Neuronal stem cell (in vitro differentiated cells): ENCODE results near the gene FARP1.

Experiments
- DNase-seq: peaks from one replicate; pipeline ENCODE4 v3.0.0-alpha.2; 2013; ENCODE audit warnings: low spot score
- H2AFZ ChIP-seq: one replicate; pipeline ENCODE4 v1.6.1; 2013; ENCODE audit warnings: mild to moderate bottlenecking, low read length, inconsistent platforms
- H2AK5ac ChIP-seq: 2 replicates; pipeline ENCODE4 v1.6.1; 2013; ENCODE audit warnings: low read depth, mild to moderate bottlenecking, inconsistent platforms, low read length, moderate library complexity, mixed read lengths
- H2BK120ac ChIP-seq: 2 replicates; pipeline ENCODE4 v1.6.1; 2013; ENCODE audit warnings: low read depth, mild to moderate bottlenecking, inconsistent platforms, low read length, moderate library complexity, mixed read lengths
- H2BK12ac ChIP-seq: one replicate; pipeline ENCODE4 v1.6.1; 2013; ENCODE audit warnings: low read length, inconsistent platforms
- H2BK15ac ChIP-seq: 2 replicates; pipeline ENCODE4 v1.6.1; 2013; ENCODE audit warnings: mild to moderate bottlenecking, low read length, inconsistent platforms, mixed read lengths
- H2BK5ac ChIP-seq: one replicate; pipeline ENCODE4 v1.6.1; 2013; ENCODE audit warnings: inconsistent platforms, mild to moderate bottlenecking, low read length, moderate library complexity
- H3K14ac ChIP-seq: one replicate; pipeline ENCODE4 v1.6.1; 2013; ENCODE audit warnings: low read length, inconsistent platforms
- H3K18ac ChIP-seq: 2 replicates; pipeline ENCODE4 v1.6.1; 2013; ENCODE audit warnings: low read length, inconsistent platforms
- H3K23ac ChIP-seq: 2 replicates; pipeline ENCODE4 v1.6.1; 2013; ENCODE audit warnings: low read depth, mild to moderate bottlenecking, mixed read lengths, low read length, inconsistent platforms; ENCODE audit not compliant: poor library complexity
- H3K27ac ChIP-seq: replicated peaks from 3 replicates; pipeline ENCODE4 v1.5.1; 2013; ENCODE audit warnings: low read length, inconsistent platforms
- H3K27me3 ChIP-seq, 3 experiments: 2 replicates each; pipeline ENCODE4 v1.6.1; 2013; ENCODE audit warnings: low read length in 3 of 3, mild to moderate bottlenecking in 2 of 3, inconsistent platforms in 1 of 3, low read depth in 1 of 3, mixed read lengths in 1 of 3, moderate library complexity in 1 of 3; ENCODE audit not compliant: control insufficient read depth in 3 of 3, insufficient read depth in 3 of 3
- H3K36me3 ChIP-seq, 2 donors: replicated peaks in 1 of 2; 2 replicates each; pipeline ENCODE4 v1.6.1; 2013; ENCODE audit warnings: low read length in 2 of 2; ENCODE audit not compliant: control insufficient read depth in 2 of 2, insufficient read depth in 2 of 2
- H3K4ac ChIP-seq: 2 replicates; pipeline ENCODE4 v1.6.1; 2013; ENCODE audit warnings: inconsistent platforms, mild to moderate bottlenecking, low read length, moderate library complexity
- H3K4me1 ChIP-seq, 2 donors: 1 replicate in 1 of 2; 2 replicates in 1 of 2; pipeline ENCODE4 v1.6.1; 2013; ENCODE audit warnings: low read length in 2 of 2, low read depth in 1 of 2; ENCODE audit not compliant: control insufficient read depth in 2 of 2, insufficient read depth in 1 of 2
- H3K4me2 ChIP-seq: one replicate; pipeline ENCODE4 v1.6.1; 2013; ENCODE audit warnings: mild to moderate bottlenecking, low read length, inconsistent platforms; ENCODE audit not compliant: insufficient read depth, poor library complexity, severe bottlenecking
- H3K4me3 ChIP-seq, 2 donors: 2 replicates each; pipeline ENCODE4 v1.5.1; 2013; ENCODE audit warnings: low read length in 2 of 2, mild to moderate bottlenecking in 2 of 2, inconsistent platforms in 1 of 2, moderate library complexity in 1 of 2
- H3K79me1 ChIP-seq: one replicate; pipeline ENCODE4 v1.6.1; 2013; ENCODE audit warnings: low read depth, mild to moderate bottlenecking, inconsistent platforms, low read length, moderate library complexity
- H3K9ac ChIP-seq: one replicate; pipeline ENCODE4 v1.6.1; 2013; ENCODE audit warnings: mild to moderate bottlenecking, low read depth, low read length, inconsistent platforms; ENCODE audit not compliant: poor library complexity
- H3K9me3 ChIP-seq, 2 donors: replicated peaks in 1 of 2; 2 replicates each; pipeline versions ENCODE3 to v1.6.1; 2013; ENCODE audit warnings: low read length in 2 of 2, mild to moderate bottlenecking in 2 of 2, inconsistent platforms in 1 of 2, low read depth in 1 of 2, mixed read lengths in 1 of 2, moderate library complexity in 1 of 2; ENCODE audit not compliant: control insufficient read depth in 2 of 2, insufficient read depth in 1 of 2
- H4K8ac ChIP-seq: one replicate; pipeline ENCODE4 v1.6.1; 2013; ENCODE audit warnings: low read depth, mild to moderate bottlenecking, inconsistent platforms, low read length, moderate library complexity
- H4K91ac ChIP-seq: one replicate; pipeline ENCODE4 v1.6.1; 2013; ENCODE audit warnings: low read length, low read depth, mild to moderate bottlenecking, inconsistent platforms; ENCODE audit not compliant: poor library complexity
- WGBS, 2 donors: extraction: QIAGEN DNeasy Blood & Tissue Kit; methylation state at CpG; one replicate each; pipeline ENCODE4 v1.1.7; 2013; ENCODE audit warnings: missing lambda C conversion rate in 2 of 2, mixed read lengths in 1 of 2; ENCODE audit not compliant: insufficient read length in 2 of 2, insufficient replicate concordance in 1 of 2; ENCODE audit errors: extremely low coverage in 2 of 2; 5-methylcytosine and 5-hydroxymethylcytosine counted together

FARP1 gene

GRCh38 chr13:98109226-98109853 lies 33.6 kb upstream of the FARP1 start:
- no peak overlapping the region for H2AK5ac ChIP-seq
- no peak overlapping the region for H2BK12ac ChIP-seq
- H3K4me2 ChIP-seq = no peak overlapping the region
- no peak overlapping the region for H4K91ac ChIP-seq
- no peak overlapping the region for H2AFZ ChIP-seq
- no peak overlapping the region for H2BK120ac ChIP-seq
- no peak overlapping the region for H3K9ac ChIP-seq
- H3K79me1 ChIP-seq = no peaks in the 10 kb centered on the region
- peaks cover 0 to 2% (median 0%) of the 10 kb centered on the region in 3 experiments for H3K27me3 ChIP-seq
- H4K8ac ChIP-seq = no peak overlapping the region
- no peak overlapping the region for H3K4me3 ChIP-seq
- H3K18ac ChIP-seq = no peak overlapping the region
- no peaks in the 10 kb centered on the region for H3K4me1 ChIP-seq
- WGBS, 2 donors = no CpG with 5 or more reads among the region's 7 CpGs
- H2BK15ac ChIP-seq = no peak overlapping the region
- no peak overlapping the region for H2BK5ac ChIP-seq
- no peak overlapping the region for H3K27ac ChIP-seq
- H3K14ac ChIP-seq = no peak overlapping the region
- no peak overlapping the region for H3K4ac ChIP-seq
- no peak for DNase-seq
- no peak overlapping the region for H3K23ac ChIP-seq
- no peaks in the 10 kb centered on the region for H3K36me3 ChIP-seq
- H3K9me3 ChIP-seq = peaks cover 0 to 7% of the 10 kb centered on the region in 2 donors

DNA sequence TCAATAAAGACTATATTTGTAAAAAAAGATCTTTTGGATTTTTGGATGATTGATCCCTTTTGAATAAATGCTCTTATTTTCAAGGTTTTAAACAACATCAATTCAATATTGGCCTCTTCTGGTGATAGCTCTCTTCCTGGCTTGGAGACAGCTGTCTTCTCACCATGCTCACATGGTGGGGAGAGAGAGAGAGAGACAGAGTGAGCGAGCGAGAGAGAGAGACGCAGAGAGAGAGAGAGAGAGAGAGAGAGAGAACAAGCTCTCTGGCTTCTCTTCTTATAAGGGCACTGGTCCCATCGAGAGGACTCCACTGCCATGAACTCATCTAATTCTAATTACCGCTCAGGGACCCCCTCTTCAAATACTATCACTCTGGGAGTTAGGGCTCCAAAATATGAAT lies 32.1 kb upstream of the FARP1 start:
- Histone ChIP-seq H2AK5ac (no peak overlapping the region), H3K79me1 (no peaks in the 10 kb centered on the region), H3K4ac (no peak overlapping the region), H3K18ac (no peak overlapping the region), H2BK12ac (no peak overlapping the region), H3K27me3 (peaks cover 0 to 2% (median 0%) of the 10 kb centered on the region in 3 experiments), H3K36me3 (no peaks in the 10 kb centered on the region), H3K9ac (no peak overlapping the region), H2BK15ac (no peak overlapping the region), H4K91ac (no peak overlapping the region), H2BK120ac (no peak overlapping the region), H3K23ac (no peak overlapping the region), H2AFZ (no peak overlapping the region), H3K4me1 (no peaks in the 10 kb centered on the region), H3K9me3 (peaks cover 0 to 7% of the 10 kb centered on the region in 2 donors), H2BK5ac (peak overlapping the region; percentile 53), H3K4me3 (no peak overlapping the region), H3K14ac (no peak overlapping the region), H3K4me2 (no peak overlapping the region), H4K8ac (no peak overlapping the region), H3K27ac (no peak overlapping the region)
- WGBS, 2 donors = no CpG with 5 or more reads among the region's 5 CpGs
- DNase-seq = no peak

- no peak overlapping the region for H3K4me2 ChIP-seq
- no peak overlapping the region for H4K91ac ChIP-seq
Measured at GRCh38 chr13:98111168-98112098, 31.5 kb upstream of the FARP1 start.

GRCh38 chr13:98112456-98112855 lies 30.4 kb upstream of the FARP1 start:
- Histone ChIP-seq H3K23ac (no peak overlapping the region), H2AK5ac (no peak overlapping the region), H3K9ac (no peak overlapping the region), H3K27me3 (peaks cover 0 to 2% (median 0%) of the 10 kb centered on the region in 3 experiments), H3K4me2 (no peak overlapping the region), H3K27ac (no peak overlapping the region), H2BK15ac (no peak overlapping the region), H3K9me3 (no peaks in the 10 kb centered on the region), H2AFZ (no peak overlapping the region), H3K14ac (no peak overlapping the region), H2BK120ac (no peak overlapping the region), H3K79me1 (no peaks in the 10 kb centered on the region), H4K8ac (no peak overlapping the region), H3K18ac (no peak overlapping the region), H3K4me1 (no peaks in the 10 kb centered on the region), H3K4ac (no peak overlapping the region), H2BK5ac (no peak overlapping the region), H4K91ac (no peak overlapping the region), H3K36me3 (no peaks in the 10 kb centered on the region), H2BK12ac (no peak overlapping the region), H3K4me3 (no peak overlapping the region)
- no CpG with 5 or more reads among the region's 3 CpGs for WGBS, 2 donors
- no peak for DNase-seq

More at GRCh38 chr13:98111168-98112098, 31.5 kb upstream of the FARP1 start:
- no peaks in the 10 kb centered on the region for H3K4me1 ChIP-seq
- no peaks in the 10 kb centered on the region for H3K79me1 ChIP-seq
- no peak overlapping the region for H2BK12ac ChIP-seq
- H2AFZ ChIP-seq = no peak overlapping the region
- no peak overlapping the region for H2AK5ac ChIP-seq
- peaks cover 0 to 5% of the 10 kb centered on the region in 2 donors for H3K9me3 ChIP-seq
- peaks cover 0 to 2% (median 0%) of the 10 kb centered on the region in 3 experiments for H3K27me3 ChIP-seq
- peak overlapping the region; percentile 28 for H3K18ac ChIP-seq
- no peak overlapping the region for H3K4me3 ChIP-seq
- peak overlapping the region; percentile 73 for H3K23ac ChIP-seq
- no peak overlapping the region for H2BK120ac ChIP-seq
- DNase-seq = no peak
- peak overlapping the region; percentile 85 for H2BK15ac ChIP-seq
- H3K14ac ChIP-seq = peak overlapping the region; percentile 56
- no peak overlapping the region for H3K9ac ChIP-seq
- no peak overlapping the region for H3K27ac ChIP-seq
- H4K8ac ChIP-seq = peak overlapping the region; percentile 17
- H3K36me3 ChIP-seq = no peaks in the 10 kb centered on the region
- no CpG with 5 or more reads among the region's 10 CpGs for WGBS, 2 donors
- H3K4ac ChIP-seq = no peak overlapping the region
- H2BK5ac ChIP-seq = peak overlapping the region; percentile 53
